WTC11 (cell line): Measurements from ENCODE around the gene FOLR2.

Experiments
- ARID4B ChIP-seq: sonication (generic); formaldehyde crosslinking; IDR thresholded peaks from 2 replicates; pipeline ENCODE4 v1.8.0; 2023; ENCODE audit warnings: missing genetic modification reagents, mild to moderate bottlenecking, borderline replicate concordance
- ATF1 ChIP-seq: sonication (generic); formaldehyde crosslinking; IDR thresholded peaks from 2 replicates; pipeline ENCODE4 v1.8.1; 2023; ENCODE audit warnings: mild to moderate bottlenecking, moderate library complexity, missing genetic modification reagents
- ATF6 ChIP-seq: sonication (generic); formaldehyde crosslinking; IDR thresholded peaks from 2 replicates; pipeline ENCODE4 v1.8.1; 2023; ENCODE audit warnings: mild to moderate bottlenecking, missing genetic modification reagents
- CTCF ChIP-seq: fragments of 200-600 bp; IDR thresholded peaks from 2 replicates; pipeline ENCODE4 v1.8.0; 2022; ENCODE audit warnings: antibody characterized with exemption
- FOXK1 ChIP-seq: sonication (generic); formaldehyde crosslinking; IDR thresholded peaks from 2 replicates; pipeline ENCODE4 v1.8.0; 2022; ENCODE audit warnings: mild to moderate bottlenecking, moderate library complexity, missing genetic modification reagents
- FOXP4 ChIP-seq: sonication (generic); formaldehyde crosslinking; IDR thresholded peaks from 2 replicates; pipeline ENCODE4 v1.8.0; 2022; ENCODE audit warnings: mild to moderate bottlenecking, missing genetic modification reagents
- MAX ChIP-seq: sonication (generic); formaldehyde crosslinking; IDR thresholded peaks from 2 replicates; pipeline ENCODE4 v1.8.0; 2022; ENCODE audit warnings: mild to moderate bottlenecking, missing genetic modification reagents
- NR1H2 ChIP-seq: sonication (generic); formaldehyde crosslinking; IDR thresholded peaks from 2 replicates; pipeline ENCODE4 v1.9.0; 2021; ENCODE audit warnings: mild to moderate bottlenecking, moderate library complexity, missing genetic modification reagents
- OVOL2 ChIP-seq: fragments of 250-450 bp; sonication (Bioruptor Pico); IDR thresholded peaks from 2 replicates; pipeline ENCODE4 v1.9.0; 2021; ENCODE audit warnings: mild to moderate bottlenecking, borderline replicate concordance
- PRDM15 ChIP-seq: sonication (generic); formaldehyde crosslinking; IDR thresholded peaks from 2 replicates; pipeline ENCODE4 v1.8.0; 2022; ENCODE audit warnings: missing genetic modification reagents
- SMAD3 ChIP-seq: sonication (generic); formaldehyde crosslinking; IDR thresholded peaks from 2 replicates; pipeline ENCODE4 v1.8.0; 2022; ENCODE audit warnings: missing genetic modification reagents, mild to moderate bottlenecking, borderline replicate concordance
- STAT6 ChIP-seq: sonication (generic); formaldehyde crosslinking; conservative IDR thresholded peaks from 2 replicates; pipeline ENCODE4 v1.8.1; 2023; ENCODE audit warnings: mild to moderate bottlenecking, low read depth, missing genetic modification reagents, moderate library complexity
- TCF7 ChIP-seq: sonication (generic); formaldehyde crosslinking; IDR thresholded peaks from 2 replicates; pipeline ENCODE4 v1.8.0; 2022; ENCODE audit warnings: mild to moderate bottlenecking, low read depth, missing genetic modification reagents, moderate library complexity
- USF2 ChIP-seq: sonication (generic); formaldehyde crosslinking; IDR thresholded peaks from 2 replicates; pipeline ENCODE4 v1.8.1; 2023; ENCODE audit warnings: mild to moderate bottlenecking, missing genetic modification reagents, moderate library complexity

- TF ChIP-seq CTCF (no peak), OVOL2 (no peak), SMAD3 (no peak), ARID4B (CRISPR knock-in tag) (no peak), MAX (CRISPR knock-in tag) (no peak), STAT6 (no peak), USF2 (CRISPR knock-in tag) (no peak), TCF7 (CRISPR knock-in tag) (no peak), ATF1 (no peak), FOXK1 (no peak), NR1H2 (CRISPR knock-in tag) (no peak), ATF6 (CRISPR knock-in tag) (no peak), PRDM15 (no peak), FOXP4 (no peak)
Measured at GRCh38 chr11:72221386-72222075, 4.9 kb downstream of the FOLR2 start.
